NB4 (cell line): ENCODE measurements around the gene IGFBP6.

ENCODE experiments used
- CTCF ChIP-seq: IDR thresholded peaks from one replicate; pipeline ENCODE4 v1.5.1; 2012; ENCODE audit warnings: low read depth, low read length
- POLR2A ChIP-seq: IDR thresholded peaks from 2 replicates; pipeline ENCODE4 v1.6.1; 2011; ENCODE audit warnings: mild to moderate bottlenecking; ENCODE audit not compliant: insufficient read length; ENCODE audit errors: extremely low read depth
- TF ChIP-seq, protein P1 (sequence below): IDR thresholded peaks from 2 replicates; pipeline ENCODE4 v1.6.1; 2011; ENCODE audit warnings: low read depth, low read length

DNA sequence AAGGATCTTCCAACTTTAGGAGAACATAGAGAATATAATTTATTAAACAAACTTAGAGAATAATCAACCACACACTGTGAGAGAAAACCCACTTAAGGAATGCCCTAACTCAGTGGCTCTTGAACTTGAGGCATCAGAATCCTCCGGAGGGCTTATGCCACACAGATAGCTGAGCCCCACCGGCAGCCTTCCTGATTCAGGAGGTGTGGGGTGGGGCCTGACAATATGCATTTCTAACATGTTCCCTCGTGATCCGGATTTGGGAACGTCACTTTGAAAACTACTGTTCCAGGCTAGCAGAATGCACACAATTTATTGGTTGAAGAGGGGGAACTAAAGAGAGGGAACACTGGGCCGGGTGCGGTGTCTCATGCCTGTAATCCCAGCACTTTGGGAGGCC, 3.8 kb downstream of the IGFBP6 start:
- TF ChIP-seq CTCF (no peak), POLR2A (no peak)
- TF ChIP-seq, protein P1, sequence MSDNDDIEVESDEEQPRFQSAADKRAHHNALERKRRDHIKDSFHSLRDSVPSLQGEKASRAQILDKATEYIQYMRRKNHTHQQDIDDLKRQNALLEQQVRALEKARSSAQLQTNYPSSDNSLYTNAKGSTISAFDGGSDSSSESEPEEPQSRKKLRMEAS: no peak
